Trophoblast cell (in vitro differentiated cells and primary cell): Measurements from ENCODE around the gene RILPL2. TPM values are rescaled to one million over a fixed set of nuclear protein-coding genes. Genes with fewer than 3 reads are reported as not detected.

Experiments used
- DNase-seq, 2 donors: peaks; one replicate each; pipeline ENCODE4 v3.0.0-alpha.2; 2016
- H2AFZ ChIP-seq: 2 replicates; pipeline ENCODE4 v1.6.1; 2013; ENCODE audit warnings: low read length, moderate library complexity, mild to moderate bottlenecking; ENCODE audit not compliant: insufficient read depth, poor library complexity
- H2AK5ac ChIP-seq: 2 replicates; pipeline ENCODE4 v1.6.1; 2013; ENCODE audit warnings: mild to moderate bottlenecking, low read length
- H2BK120ac ChIP-seq: 2 replicates; pipeline ENCODE4 v1.6.1; 2013; ENCODE audit warnings: low read length, mild to moderate bottlenecking, moderate library complexity; ENCODE audit not compliant: insufficient read depth, poor library complexity
- H2BK12ac ChIP-seq: 2 replicates; pipeline ENCODE4 v1.6.1; 2013; ENCODE audit warnings: mild to moderate bottlenecking, low read length, moderate library complexity
- H2BK5ac ChIP-seq: 2 replicates; pipeline ENCODE4 v1.6.1; 2013; ENCODE audit warnings: low read length, low read depth, moderate library complexity, mild to moderate bottlenecking; ENCODE audit not compliant: poor library complexity
- H3K14ac ChIP-seq: 2 replicates; pipeline ENCODE4 v1.6.1; 2013; ENCODE audit warnings: mild to moderate bottlenecking, low read length
- H3K18ac ChIP-seq: 2 replicates; pipeline ENCODE4 v1.6.1; 2013; ENCODE audit warnings: mild to moderate bottlenecking, low read length
- H3K23ac ChIP-seq: 2 replicates; pipeline ENCODE4 v1.6.1; 2013; ENCODE audit warnings: low read length
- H3K27ac ChIP-seq: 2 replicates; pipeline ENCODE4 v1.5.1; 2013; ENCODE audit warnings: low read depth, mild to moderate bottlenecking, inconsistent platforms, low read length, moderate library complexity
- H3K27me3 ChIP-seq: 2 replicates; pipeline ENCODE4 v1.6.1; 2013; ENCODE audit warnings: inconsistent platforms, mild to moderate bottlenecking, low read length, moderate library complexity; ENCODE audit not compliant: insufficient read depth
- H3K36me3 ChIP-seq, 2 experiments: 1 replicate in 1 of 2; 2 replicates in 1 of 2; pipeline ENCODE4 v1.6.1; 2013; ENCODE audit warnings: low read length in 2 of 2, mild to moderate bottlenecking in 2 of 2, moderate library complexity in 1 of 2; ENCODE audit not compliant: insufficient read depth in 2 of 2, control insufficient read depth in 1 of 2
- H3K4ac ChIP-seq: 2 replicates; pipeline ENCODE4 v1.6.1; 2013; ENCODE audit warnings: low read depth, mild to moderate bottlenecking, low read length, moderate library complexity
- H3K4me1 ChIP-seq, 2 experiments: 1 replicate in 1 of 2; 2 replicates in 1 of 2; pipeline ENCODE4 v1.6.1; 2013; ENCODE audit warnings: low read length in 2 of 2, mild to moderate bottlenecking in 2 of 2, moderate library complexity in 1 of 2; ENCODE audit not compliant: insufficient read depth in 2 of 2, control insufficient read depth in 1 of 2
- H3K4me2 ChIP-seq: 2 replicates; pipeline ENCODE4 v1.6.1; 2013; ENCODE audit warnings: inconsistent platforms, mild to moderate bottlenecking, low read length, moderate library complexity
- H3K4me3 ChIP-seq: 2 replicates; pipeline ENCODE4 v1.5.1; 2013; ENCODE audit warnings: mild to moderate bottlenecking, low read depth, low read length, inconsistent platforms
- H3K79me1 ChIP-seq: one replicate; pipeline ENCODE4 v1.6.1; 2013; ENCODE audit warnings: low read length
- H3K79me2 ChIP-seq: 2 replicates; pipeline ENCODE4 v1.6.1; 2013; ENCODE audit warnings: low read length, mild to moderate bottlenecking; ENCODE audit not compliant: control insufficient read depth, insufficient read depth, poor library complexity
- H3K9ac ChIP-seq: 2 replicates; pipeline ENCODE4 v1.6.1; 2013; ENCODE audit warnings: mild to moderate bottlenecking, low read length
- H3K9me3 ChIP-seq: 2 replicates; pipeline ENCODE4 v1.6.1; 2013; ENCODE audit warnings: low read depth, mild to moderate bottlenecking, control low read depth, inconsistent platforms, low read length; ENCODE audit not compliant: insufficient read depth
- H4K12ac ChIP-seq: 2 replicates; pipeline ENCODE4 v1.6.1; 2013; ENCODE audit warnings: low read depth, mild to moderate bottlenecking, low read length, moderate library complexity
- H4K8ac ChIP-seq: 2 replicates; pipeline ENCODE4 v1.6.1; 2013; ENCODE audit warnings: low read depth, mild to moderate bottlenecking, low read length, moderate library complexity
- H4K91ac ChIP-seq: one replicate; pipeline ENCODE4 v1.6.1; 2013; ENCODE audit warnings: low read depth, mild to moderate bottlenecking, low read length, moderate library complexity
- WGBS: extraction: QIAGEN DNeasy Blood & Tissue Kit; methylation state at CpG from one replicate; pipeline ENCODE4 v1.1.7; 2013; ENCODE audit warnings: missing lambda C conversion rate; ENCODE audit not compliant: insufficient read length, insufficient coverage; ENCODE audit errors: extremely low coverage; 5-methylcytosine and 5-hydroxymethylcytosine counted together
- polyA plus RNA-seq: library from polyadenylated mRNA; stranded (reverse); fragments of 200-250 nt; gene quantifications from 2 replicates; pipeline ENCODE4 v1.2.3, GENCODE V29; 2013

RILPL2 gene, protein sequence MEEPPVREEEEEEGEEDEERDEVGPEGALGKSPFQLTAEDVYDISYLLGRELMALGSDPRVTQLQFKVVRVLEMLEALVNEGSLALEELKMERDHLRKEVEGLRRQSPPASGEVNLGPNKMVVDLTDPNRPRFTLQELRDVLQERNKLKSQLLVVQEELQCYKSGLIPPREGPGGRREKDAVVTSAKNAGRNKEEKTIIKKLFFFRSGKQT
- polyA plus RNA-seq: 4.1 and 4.7 TPM in 2 replicates

GRCh38 chr12:123436017-123436964 is at the start of gene RILPL2:
RILPL2 (minus strand) TSS chr12:123436684; CDS start chr12:123436420, 264 bp downstream.
- Histone ChIP-seq H4K91ac (no peak within 1 kb of the TSS), H2AK5ac (no peak within 1 kb of the TSS), H3K4me3 (peak within 1 kb of the TSS; percentile 82), H3K23ac (no peak within 1 kb of the TSS), H3K9ac (no peak within 1 kb of the TSS), H2BK12ac (no peak within 1 kb of the TSS), H3K4me2 (peak within 1 kb of the TSS; percentile 83), H3K79me1 (peaks cover 3% of the 10 kb centered on the region), H3K18ac (peak within 1 kb of the TSS; percentile 44), H3K14ac (no peak within 1 kb of the TSS), H4K8ac (peak within 1 kb of the TSS; percentile 64), H3K79me2 (no peaks in the 10 kb centered on the region), H3K9me3 (no peaks in the 10 kb centered on the region), H4K12ac (no peak within 1 kb of the TSS), H2BK5ac (no peak within 1 kb of the TSS), H3K4me1 (peaks cover 7% of the 10 kb centered on the region in 2 experiments), H3K36me3 (no peaks in the 10 kb centered on the region), H3K27me3 (no peaks in the 10 kb centered on the region), H3K27ac (no peak within 1 kb of the TSS), H2AFZ (peak within 1 kb of the TSS; percentile 92), H3K4ac (no peak within 1 kb of the TSS), H2BK120ac (no peak within 1 kb of the TSS)
- DNase-seq: peak; percentile 87 to 92
- WGBS: no CpG with 5 or more reads among the region's 69 CpGs

GRCh38 chr12:123485756-123486155 is 49.3 kb upstream of the RILPL2 start:
- Histone ChIP-seq H3K79me2 (no peaks in the 10 kb centered on the region), H3K27ac (no peak overlapping the region), H3K9me3 (no peaks in the 10 kb centered on the region), H3K27me3 (no peaks in the 10 kb centered on the region), H4K8ac (no peak overlapping the region), H3K4me3 (no peak overlapping the region), H4K12ac (no peak overlapping the region), H2AK5ac (no peak overlapping the region), H4K91ac (no peak overlapping the region), H3K9ac (no peak overlapping the region), H3K4me2 (no peak overlapping the region), H3K36me3 (peaks cover 9 to 11% of the 10 kb centered on the region in 2 experiments), H3K4me1 (peaks cover 0 to 6% of the 10 kb centered on the region in 2 experiments), H2BK5ac (no peak overlapping the region), H3K79me1 (peaks cover 6% of the 10 kb centered on the region), H3K14ac (no peak overlapping the region), H2AFZ (no peak overlapping the region), H2BK12ac (no peak overlapping the region), H3K23ac (no peak overlapping the region), H2BK120ac (no peak overlapping the region), H3K4ac (no peak overlapping the region), H3K18ac (no peak overlapping the region)
- no peak for DNase-seq
- no CpG with 5 or more reads among the region's 14 CpGs for WGBS

- H3K14ac ChIP-seq: no peak overlapping the region
- no peaks in the 10 kb centered on the region for H3K79me2 ChIP-seq
- no peak overlapping the region for H4K91ac ChIP-seq
- H3K4me2 ChIP-seq: no peak overlapping the region
- H4K12ac ChIP-seq: no peak overlapping the region
- no peak overlapping the region for H3K18ac ChIP-seq
- no peak for DNase-seq
- no peak overlapping the region for H2BK120ac ChIP-seq
- H3K9me3 ChIP-seq: no peaks in the 10 kb centered on the region
- H2BK5ac ChIP-seq: no peak overlapping the region
- no peak overlapping the region for H3K9ac ChIP-seq
- no peak overlapping the region for H2AK5ac ChIP-seq
- peaks cover 3% of the 10 kb centered on the region for H3K79me1 ChIP-seq
- no peak overlapping the region for H2AFZ ChIP-seq
- no peak overlapping the region for H4K8ac ChIP-seq
- no peak overlapping the region for H3K23ac ChIP-seq
- no peak overlapping the region for H3K4me3 ChIP-seq
- no peak overlapping the region for H2BK12ac ChIP-seq
- H3K4ac ChIP-seq: no peak overlapping the region
- peaks cover 18 to 20% of the 10 kb centered on the region in 2 experiments for H3K36me3 ChIP-seq
- WGBS: no CpG with 5 or more reads among the region's 18 CpGs
- no peak overlapping the region for H3K27ac ChIP-seq
- H3K4me1 ChIP-seq: peaks cover 0 to 4% of the 10 kb centered on the region in 2 experiments
- no peaks in the 10 kb centered on the region for H3K27me3 ChIP-seq
Observed at GRCh38 chr12:123483602-123484248, 47.2 kb upstream of the RILPL2 start.

DNA sequence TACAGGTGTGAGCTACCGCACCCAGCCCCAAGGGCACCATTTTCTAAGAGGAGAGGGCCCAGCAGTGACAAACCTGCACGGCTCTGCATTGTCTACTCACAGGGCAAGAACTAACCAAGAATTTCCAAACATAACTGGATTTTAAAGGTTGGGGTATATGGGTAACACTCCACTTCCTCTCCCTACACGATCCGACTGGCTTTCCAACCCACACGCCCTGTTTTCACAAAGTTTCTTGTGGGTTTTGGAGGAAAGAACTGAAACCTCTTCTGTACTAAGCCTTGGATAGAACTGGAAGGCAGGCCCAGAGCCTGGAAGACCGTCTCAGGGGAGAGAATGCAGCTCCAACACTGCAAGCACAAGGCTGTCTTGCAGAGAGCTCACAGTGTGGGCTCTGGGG is 46.4 kb upstream of the RILPL2 start:
- Histone ChIP-seq H3K27ac (no peak overlapping the region), H4K91ac (no peak overlapping the region), H2BK120ac (no peak overlapping the region), H3K36me3 (peaks cover 24 to 25% of the 10 kb centered on the region in 2 experiments), H2AK5ac (no peak overlapping the region), H3K4me2 (no peak overlapping the region), H3K23ac (no peak overlapping the region), H2BK12ac (no peak overlapping the region), H3K4me3 (no peak overlapping the region), H3K14ac (no peak overlapping the region), H4K12ac (no peak overlapping the region), H3K79me1 (no peaks in the 10 kb centered on the region), H3K27me3 (no peaks in the 10 kb centered on the region), H3K18ac (no peak overlapping the region), H3K4me1 (no peaks in the 10 kb centered on the region), H2BK5ac (no peak overlapping the region), H3K9ac (no peak overlapping the region), H3K79me2 (no peaks in the 10 kb centered on the region), H3K9me3 (no peaks in the 10 kb centered on the region), H2AFZ (no peak overlapping the region), H3K4ac (no peak overlapping the region), H4K8ac (no peak overlapping the region)
- no peak for DNase-seq
- WGBS: no CpG with 5 or more reads among the region's 6 CpGs
